Hepatocyte (in vitro differentiated cells): ENCODE data around the gene TNP2. TPM values are rescaled to one million over a fixed set of nuclear protein-coding genes. Genes with fewer than 3 reads are reported as not detected.

Experiments
- DNase-seq: peaks from one replicate; pipeline ENCODE4 v3.0.0-alpha.2; 2016; ENCODE audit warnings: low spot score
- H2AFZ ChIP-seq: fragments of 200-600 bp; sonication (generic); 2 replicates; pipeline ENCODE4 v1.6.0; 2016; ENCODE audit warnings: antibody characterized with exemption, mild to moderate bottlenecking
- H3K27ac ChIP-seq: fragments of 200-600 bp; sonication (generic); 2 replicates; pipeline ENCODE4 v1.5.1; 2016; ENCODE audit warnings: mild to moderate bottlenecking
- H3K27me3 ChIP-seq: fragments of 200-600 bp; sonication (generic); 2 replicates; pipeline ENCODE4 v1.6.1; 2016
- H3K36me3 ChIP-seq: fragments of 200-600 bp; sonication (generic); replicated peaks from 2 replicates; pipeline ENCODE4 v1.5.1; 2016; ENCODE audit warnings: low read depth; ENCODE audit not compliant: insufficient read depth
- H3K4me1 ChIP-seq: fragments of 200-600 bp; sonication (generic); 2 replicates; pipeline ENCODE4 v1.5.1; 2016; ENCODE audit warnings: mild to moderate bottlenecking, moderate library complexity; ENCODE audit not compliant: insufficient read depth
- H3K4me2 ChIP-seq: fragments of 200-600 bp; sonication (generic); 2 replicates; pipeline ENCODE4 v1.6.0; 2016
- H3K4me3 ChIP-seq: fragments of 200-600 bp; sonication (generic); 2 replicates; pipeline ENCODE4 v1.5.1; 2016; ENCODE audit warnings: mild to moderate bottlenecking
- H3K79me2 ChIP-seq: fragments of 200-600 bp; sonication (generic); 2 replicates; pipeline ENCODE4 v1.6.0; 2017; ENCODE audit warnings: mild to moderate bottlenecking
- H3K9me2 ChIP-seq: fragments of 200-600 bp; sonication (generic); replicated peaks from 2 replicates; pipeline ENCODE4 v1.6.0; 2017; ENCODE audit warnings: mild to moderate bottlenecking; ENCODE audit not compliant: insufficient read depth
- H3K9me3 ChIP-seq: fragments of 200-600 bp; sonication (generic); 2 replicates; pipeline ENCODE4 v1.5.1; 2016; ENCODE audit warnings: low read depth, mild to moderate bottlenecking
- H4K20me1 ChIP-seq: fragments of 200-600 bp; sonication (generic); 2 replicates; pipeline ENCODE4 v1.6.0; 2016; ENCODE audit warnings: mild to moderate bottlenecking; ENCODE audit not compliant: insufficient read depth, poor library complexity, severe bottlenecking
- CTCF ChIP-seq: fragments of 200-600 bp; sonication (generic); IDR thresholded peaks from 2 replicates; pipeline ENCODE4 v1.5.1; 2016; ENCODE audit warnings: antibody characterized with exemption, mild to moderate bottlenecking; ENCODE audit not compliant: poor library complexity
- EZH2 ChIP-seq: fragments of 200-600 bp; sonication (generic); IDR thresholded peaks from 2 replicates; pipeline ENCODE4 v1.6.1; 2016; ENCODE audit warnings: antibody characterized with exemption, mild to moderate bottlenecking, borderline replicate concordance
- EZH2phosphoT487 ChIP-seq: fragments of 200-600 bp; sonication (generic); IDR thresholded peaks from one replicate; pipeline ENCODE4 v1.6.1; 2018; ENCODE audit warnings: antibody characterized with exemption, mild to moderate bottlenecking, low read depth, moderate library complexity; ENCODE audit not compliant: unreplicated experiment, severe bottlenecking
- WGBS: methylation state at CpG from one replicate; pipeline ENCODE4 v1.1.6; 2016; ENCODE audit warnings: low lambda C conversion rate; ENCODE audit errors: missing lambda C conversion rate; 5-methylcytosine and 5-hydroxymethylcytosine counted together
- polyA plus RNA-seq: library from polyadenylated mRNA; unstranded; fragments of >200 nt; fragmentation: Nextera tagmentation; extraction: Ambion mirVana; gene quantifications from 2 replicates; pipeline ENCODE4 v1.2.1, GENCODE V29; 2016
- total RNA-seq: library from RNA; depleted of rRNA; stranded (reverse); fragments of >200 nt; gene quantifications from 2 replicates; pipeline ENCODE4 v1.2.3, GENCODE V29; 2014

Gene TNP2
- total and polyA plus RNA-seq, 2 experiments from 2014 or later, result not detected

GRCh38 chr16:11272484-11272883, 3.4 kb upstream of the TNP2 start:
- Histone ChIP-seq H3K4me3 (no peak overlapping the region), H3K27me3 (no peaks in the 10 kb centered on the region), H3K4me1 (peaks cover 10% of the 10 kb centered on the region), H3K79me2 (no peaks in the 10 kb centered on the region), H4K20me1 (no peaks in the 10 kb centered on the region), H3K9me3 (no peaks in the 10 kb centered on the region), H3K9me2 (no peaks in the 10 kb centered on the region), H2AFZ (no peak overlapping the region), H3K36me3 (no peaks in the 10 kb centered on the region), H3K27ac (no peak overlapping the region), H3K4me2 (no peak overlapping the region)
- WGBS, result 88% methylated on average over 6 of the region's 6 CpGs
- no peak for DNase-seq
- TF ChIP-seq EZH2, result no peak
- no peak for TF ChIP-seq CTCF
- TF ChIP-seq EZH2phosphoT487, result no peak

GRCh38 chr16:11271610-11272009, 2.5 kb upstream of the TNP2 start:
- no peak overlapping the region for H3K4me2 ChIP-seq
- H3K27ac ChIP-seq, result no peak overlapping the region
- H3K36me3 ChIP-seq, result no peaks in the 10 kb centered on the region
- H3K9me3 ChIP-seq, result no peaks in the 10 kb centered on the region
- no peak for DNase-seq
- no peaks in the 10 kb centered on the region for H3K79me2 ChIP-seq
- H3K27me3 ChIP-seq, result no peaks in the 10 kb centered on the region
- no peaks in the 10 kb centered on the region for H4K20me1 ChIP-seq
- H3K4me1 ChIP-seq, result peaks cover 10% of the 10 kb centered on the region
- no peaks in the 10 kb centered on the region for H3K9me2 ChIP-seq
- H2AFZ ChIP-seq, result no peak overlapping the region
- no peak overlapping the region for H3K4me3 ChIP-seq
- WGBS, result 97% methylated on average over 10 of the region's 10 CpGs
- TF ChIP-seq CTCF (no peak), EZH2 (no peak), EZH2phosphoT487 (no peak)

- Histone ChIP-seq H3K36me3 (no peaks in the 10 kb centered on the region), H3K4me2 (no peak overlapping the region), H3K79me2 (no peaks in the 10 kb centered on the region), H3K27me3 (no peaks in the 10 kb centered on the region), H3K9me3 (no peaks in the 10 kb centered on the region), H3K9me2 (no peaks in the 10 kb centered on the region), H2AFZ (no peak overlapping the region), H3K4me1 (peaks cover 10% of the 10 kb centered on the region), H4K20me1 (no peaks in the 10 kb centered on the region), H3K27ac (no peak overlapping the region), H3K4me3 (no peak overlapping the region)
- DNase-seq, result no peak
- TF ChIP-seq CTCF (no peak), EZH2phosphoT487 (no peak), EZH2 (no peak)
- WGBS, result 87% methylated on average over 2 of the region's 2 CpGs
These were observed 1.6 kb upstream of the TNP2 start for GRCh38 chr16:11270602-11271162.

GRCh38 chr16:11265124-11265523, 4.0 kb downstream of the TNP2 start:
- no peak overlapping the region for H2AFZ ChIP-seq
- no peak for TF ChIP-seq EZH2
- no peak for TF ChIP-seq EZH2phosphoT487
- no peak for TF ChIP-seq CTCF
- H3K4me2 ChIP-seq, result no peak overlapping the region
- no peaks in the 10 kb centered on the region for H3K9me3 ChIP-seq
- 96% methylated on average over 7 of the region's 7 CpGs for WGBS
- H4K20me1 ChIP-seq, result no peaks in the 10 kb centered on the region
- no peak overlapping the region for H3K27ac ChIP-seq
- no peaks in the 10 kb centered on the region for H3K27me3 ChIP-seq
- no peaks in the 10 kb centered on the region for H3K9me2 ChIP-seq
- H3K4me3 ChIP-seq, result no peak overlapping the region
- H3K79me2 ChIP-seq, result no peaks in the 10 kb centered on the region
- H3K4me1 ChIP-seq, result no peaks in the 10 kb centered on the region
- no peak for DNase-seq
- no peaks in the 10 kb centered on the region for H3K36me3 ChIP-seq
